Stimulated activated CD8-positive, alpha-beta memory T cell treated with anti-CD3 and anti-CD28 coated beads, Interleukin-7, amount 100 ng/mL, for 24 hours (primary cell): ENCODE measurements around the gene TMEM54.

Source experiments
- DNase-seq: peaks from one replicate; pipeline ENCODE4 v3.0.0-alpha.2; 2020; ENCODE audit warnings: low read depth

Gene TMEM54, protein sequence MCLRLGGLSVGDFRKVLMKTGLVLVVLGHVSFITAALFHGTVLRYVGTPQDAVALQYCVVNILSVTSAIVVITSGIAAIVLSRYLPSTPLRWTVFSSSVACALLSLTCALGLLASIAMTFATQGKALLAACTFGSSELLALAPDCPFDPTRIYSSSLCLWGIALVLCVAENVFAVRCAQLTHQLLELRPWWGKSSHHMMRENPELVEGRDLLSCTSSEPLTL

DNA sequence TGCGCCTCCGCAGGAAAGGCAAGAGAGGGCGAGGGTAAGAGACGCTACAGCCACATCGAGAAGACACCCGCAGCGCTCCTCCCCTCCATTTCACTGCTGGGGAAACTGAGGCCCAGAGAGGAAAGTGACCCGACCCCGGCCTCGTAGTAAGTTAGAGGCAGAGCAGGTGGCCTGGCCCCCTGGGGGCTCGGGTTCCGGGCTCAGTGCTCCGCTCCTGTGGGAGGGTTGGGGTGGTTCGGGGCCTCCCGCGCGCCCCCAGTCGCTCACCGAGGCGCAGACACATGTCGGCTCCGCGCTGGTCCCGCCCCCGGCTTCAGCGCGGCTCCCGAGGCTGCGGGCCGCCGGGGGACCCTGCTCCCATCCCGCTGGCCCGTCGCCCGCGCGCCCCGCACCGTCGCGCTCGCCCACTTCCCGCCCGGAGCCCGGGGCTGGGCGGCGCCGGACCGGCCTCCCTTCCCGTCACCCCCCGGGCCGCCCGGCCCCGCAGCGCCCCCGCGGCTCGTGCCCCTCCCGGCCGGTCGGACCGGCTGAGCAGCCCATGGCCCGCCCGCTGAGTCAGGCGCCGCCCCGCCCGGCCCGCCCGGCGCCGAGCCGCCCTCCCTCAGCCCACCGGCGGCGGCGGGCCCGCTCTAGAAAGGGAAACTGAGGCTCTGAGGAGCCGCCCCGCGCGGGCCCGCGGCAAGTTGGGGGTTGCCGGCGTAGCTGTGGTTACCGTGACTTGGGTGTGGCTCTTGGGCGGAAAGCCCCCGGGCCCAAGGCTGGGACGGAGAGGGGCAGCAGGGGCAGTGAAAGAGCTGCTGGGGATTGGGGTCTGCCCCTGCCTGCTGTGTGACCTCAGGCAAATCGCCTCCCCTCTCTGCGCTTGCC, at the start of gene TMEM54:
TSS of gene TMEM54 (minus strand) at position 434 of the 867 bp plus-strand sequence. CDS start at position 283, 151 bp downstream.
- DNase-seq = no peak

GRCh38 chr1:32949519-32949918, 48.3 kb upstream of the TMEM54 start:
- no peak for DNase-seq

GRCh38 chr1:32948905-32949304, 47.7 kb upstream of the TMEM54 start:
- no peak for DNase-seq

GRCh38 chr1:32948390-32948722, 47.2 kb upstream of the TMEM54 start:
- no peak for DNase-seq

DNA sequence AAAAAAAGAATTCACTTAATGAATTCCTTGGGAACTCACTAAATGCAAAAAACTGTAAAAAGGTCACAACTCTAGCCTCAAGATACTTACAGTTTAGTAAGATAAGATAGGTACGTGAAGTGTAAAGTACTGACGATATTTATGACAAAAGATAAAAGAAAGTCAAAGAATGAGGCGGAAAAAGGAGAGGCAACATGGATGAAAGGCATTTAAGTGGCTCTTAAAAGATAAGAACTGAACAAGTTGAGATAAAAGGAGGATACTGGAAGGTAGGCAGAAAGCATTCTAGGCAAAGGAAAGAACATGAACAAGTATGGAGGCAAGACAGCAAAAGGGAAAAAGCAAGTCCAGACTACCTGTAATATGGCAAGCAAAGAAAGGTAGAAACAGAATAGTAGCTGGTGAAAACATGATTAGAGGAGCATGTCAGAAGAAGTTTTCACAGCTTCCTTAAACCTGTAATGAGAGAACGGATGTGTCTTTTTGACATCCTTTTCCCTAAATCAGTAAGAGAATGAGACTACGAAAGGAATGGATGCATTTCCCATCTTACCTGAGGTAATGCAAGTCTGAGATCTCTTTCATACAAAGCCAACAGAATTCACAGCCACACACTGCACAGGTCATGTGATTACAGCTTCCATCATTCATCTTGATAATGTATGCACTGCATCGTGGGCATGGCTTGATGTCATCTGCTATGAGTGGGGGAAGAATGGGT, 46.6 kb upstream of the TMEM54 start:
- no peak for DNase-seq

DNA sequence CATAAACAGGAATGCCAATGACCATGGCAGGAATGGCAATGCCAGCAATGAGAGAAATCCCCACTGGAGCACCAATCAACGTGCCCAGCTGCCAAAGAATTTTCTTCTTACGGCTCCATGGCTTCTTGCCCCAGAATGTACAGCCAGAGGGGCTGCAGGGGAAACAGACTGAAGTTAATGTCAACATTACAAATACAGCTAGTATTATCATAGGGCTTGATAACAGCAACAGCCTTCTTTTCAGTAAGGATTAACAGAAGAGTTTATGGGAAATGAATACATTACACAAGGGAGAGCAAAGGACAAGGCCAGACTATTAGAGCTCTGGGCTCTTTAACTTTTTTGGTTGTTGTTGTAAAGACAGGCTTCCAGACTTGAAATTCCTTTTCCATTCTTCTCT, 45.2 kb upstream of the TMEM54 start:
- DNase-seq = no peak

- no peak for DNase-seq
Measured at GRCh38 chr1:32944180-32944579, 43.0 kb upstream of the TMEM54 start.

- no peak for DNase-seq
Measured at GRCh38 chr1:32939655-32940371, 38.6 kb upstream of the TMEM54 start.

DNA sequence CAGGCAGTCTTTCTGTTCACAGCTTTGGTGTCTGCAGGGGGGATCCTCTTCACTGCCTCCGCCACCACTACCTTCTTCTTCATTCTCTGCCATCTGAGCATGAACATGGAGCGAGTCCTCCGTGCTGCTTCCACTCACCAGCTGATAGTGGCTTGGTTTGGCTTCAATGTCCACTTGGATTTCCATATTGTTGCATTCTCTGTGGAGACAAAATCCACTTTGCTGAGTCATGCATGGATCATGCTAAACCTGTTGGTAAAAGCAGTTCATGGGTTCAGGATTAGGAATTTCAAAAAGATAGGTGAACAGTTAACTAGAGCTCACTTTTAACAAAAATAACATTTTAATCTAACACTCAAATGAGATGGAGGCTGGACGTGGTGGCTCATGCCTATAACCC, 35.9 kb upstream of the TMEM54 start:
- no peak for DNase-seq

DNA sequence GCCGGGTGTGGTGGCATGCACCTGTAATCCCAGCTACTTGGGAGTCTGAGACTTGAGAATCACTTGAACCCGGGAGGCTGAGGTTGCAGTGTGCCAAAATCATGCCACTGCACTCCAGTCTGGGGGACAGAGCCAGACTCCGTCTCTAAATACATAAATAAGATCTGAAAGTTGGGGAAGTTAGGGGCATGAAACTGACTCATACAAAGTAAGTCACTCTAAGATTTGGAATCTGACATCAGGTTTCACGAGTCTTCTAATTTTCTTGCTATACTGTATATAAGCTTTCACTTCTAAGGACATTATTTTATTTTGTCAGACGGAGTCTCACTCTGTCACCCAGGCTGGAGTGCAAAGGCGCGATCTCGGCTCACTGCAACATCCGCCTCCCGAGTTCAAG, 33.3 kb upstream of the TMEM54 start:
- no peak for DNase-seq

GRCh38 chr1:32933742-32934322, 32.6 kb upstream of the TMEM54 start:
- DNase-seq = no peak

DNA sequence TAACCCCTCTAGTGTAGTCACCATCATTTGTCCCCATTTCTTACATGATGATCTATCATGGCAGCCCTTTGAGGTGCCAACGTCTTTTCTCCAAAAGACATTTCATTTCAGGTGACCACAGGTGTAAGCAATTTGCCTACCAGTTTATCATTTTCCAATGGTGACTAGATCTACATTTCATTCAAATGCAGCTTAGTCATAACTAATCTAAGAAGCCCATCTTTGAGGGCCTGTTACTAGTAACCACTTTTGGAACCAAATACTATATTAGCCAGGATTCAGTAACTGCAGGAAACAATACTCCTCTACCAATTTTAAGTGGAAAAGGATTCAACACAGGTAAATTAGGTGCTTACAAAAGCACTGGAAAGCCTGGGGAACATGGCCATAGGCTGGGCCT, 30.6 kb upstream of the TMEM54 start:
- DNase-seq = no peak

DNA sequence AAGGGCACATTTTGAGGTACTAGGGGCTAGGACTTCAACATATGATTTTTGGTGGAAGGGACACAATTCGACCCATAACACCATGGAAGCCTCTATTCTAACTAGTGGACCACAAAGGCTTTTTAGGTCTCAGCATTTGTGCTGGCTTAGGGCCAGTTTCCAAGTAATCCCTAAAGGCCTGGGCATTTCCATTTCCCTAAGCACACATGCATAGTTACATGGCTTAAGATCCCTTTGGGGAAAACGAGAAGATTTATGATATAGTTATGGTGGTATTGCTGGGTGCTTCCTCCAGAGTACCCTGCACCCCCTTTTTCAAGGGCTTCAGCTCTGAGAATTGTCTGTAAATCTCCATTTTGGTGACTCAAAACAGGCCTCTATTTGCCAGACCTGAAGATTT, 28.2 kb upstream of the TMEM54 start:
- no peak for DNase-seq

DNA sequence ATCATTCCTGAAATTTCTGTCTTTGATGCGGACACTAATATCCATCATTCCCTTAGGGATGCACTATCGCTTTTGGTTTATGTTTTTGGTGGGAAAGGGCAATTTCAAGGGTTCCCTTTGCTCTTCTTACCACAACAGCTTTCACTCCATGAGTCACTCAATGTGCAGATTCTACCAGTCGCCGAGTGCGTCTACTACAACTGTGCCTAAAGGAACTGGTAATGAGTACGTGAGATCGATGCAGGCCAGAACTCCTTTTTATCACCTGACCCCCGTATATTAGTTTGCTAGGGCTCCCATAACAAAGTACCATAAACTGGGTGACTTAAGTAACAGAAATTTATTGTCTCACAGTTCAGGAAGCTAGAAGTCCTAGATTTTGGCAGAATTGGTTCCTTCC, 27.5 kb upstream of the TMEM54 start:
- DNase-seq = no peak

GRCh38 chr1:32928285-32928684, 27.1 kb upstream of the TMEM54 start:
- no peak for DNase-seq

DNA sequence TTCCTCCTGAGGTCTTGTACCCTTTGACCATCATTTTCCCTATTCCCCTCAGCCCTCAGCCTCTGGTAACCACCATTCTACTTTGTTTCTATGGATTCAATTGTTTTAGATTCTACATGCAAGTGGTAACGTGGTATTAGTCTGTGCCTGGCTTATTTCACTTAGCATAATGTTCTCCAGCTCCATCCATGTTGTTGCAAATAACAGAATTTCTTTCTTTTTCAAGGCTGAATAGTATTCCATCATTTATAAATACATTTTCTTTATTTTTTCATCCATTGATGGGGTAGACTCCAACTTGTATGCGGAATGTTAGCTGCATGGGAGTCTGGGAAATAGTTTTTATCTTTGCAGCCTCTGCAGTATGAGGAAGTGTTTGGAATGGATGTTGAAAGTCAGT, 26.3 kb upstream of the TMEM54 start:
- DNase-seq = no peak

GRCh38 chr1:32926562-32926961, 25.4 kb upstream of the TMEM54 start:
- DNase-seq = no peak

DNA sequence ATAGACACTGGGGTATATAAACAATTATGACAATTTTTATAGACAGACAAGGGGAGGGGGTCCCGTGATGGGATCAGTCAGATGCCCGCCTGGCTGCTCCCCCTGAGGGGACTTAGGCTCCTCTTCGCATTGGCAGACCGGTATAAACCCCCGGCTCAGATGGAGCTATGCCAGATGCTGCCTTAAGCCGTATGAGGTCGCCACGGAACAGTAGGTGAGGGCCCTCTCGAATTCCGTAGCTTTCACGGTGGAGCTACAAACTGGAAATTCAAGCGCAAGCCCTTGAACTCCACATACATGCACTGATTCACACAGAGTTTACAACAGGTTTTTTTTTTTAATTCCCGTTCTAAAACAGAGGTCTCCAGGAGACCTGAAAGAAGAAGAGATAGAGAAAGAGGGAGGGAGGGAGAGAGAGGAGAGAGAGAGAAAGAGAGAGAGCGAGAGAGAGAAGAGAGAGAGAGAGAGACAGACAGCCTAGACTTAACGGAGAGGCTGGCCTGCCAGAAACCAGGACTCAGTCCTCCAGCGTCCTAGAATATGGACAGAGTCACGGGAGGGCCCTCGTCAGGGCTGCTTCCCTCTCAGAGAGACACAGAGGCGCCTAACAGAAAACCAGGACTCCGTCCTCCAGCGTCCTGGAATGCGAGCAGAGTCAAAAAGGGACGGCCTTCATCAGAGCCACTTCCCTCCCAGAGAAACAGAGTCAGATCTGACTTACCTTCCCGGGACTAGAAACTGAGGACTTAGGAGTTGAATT, 24.4 kb upstream of the TMEM54 start:
- DNase-seq = no peak

GRCh38 chr1:32924881-32925344, 23.7 kb upstream of the TMEM54 start:
- no peak for DNase-seq

DNA sequence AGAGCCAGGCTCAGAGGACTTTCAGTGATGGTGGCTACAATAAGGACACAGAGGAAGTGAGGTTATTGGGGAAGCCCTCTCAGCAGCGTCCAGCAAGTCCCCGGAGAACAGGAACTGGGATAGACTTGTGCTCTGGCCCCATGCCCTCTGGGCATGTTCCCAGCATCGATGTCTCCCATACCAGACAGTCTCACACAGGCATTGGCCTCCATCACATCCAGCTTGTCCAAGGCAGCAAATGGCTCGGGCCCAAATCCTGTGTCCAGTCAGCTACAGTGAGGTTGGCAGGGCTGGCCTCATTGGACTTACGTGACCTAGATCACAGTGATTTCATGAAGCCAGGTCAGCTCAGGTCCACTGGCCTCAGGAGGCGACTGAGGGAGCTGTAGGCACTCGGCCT, 19.6 kb upstream of the TMEM54 start:
- DNase-seq = no peak
